PC-9 (cell line): ENCODE results near the gene LRRC74A. TPM values are rescaled to one million over a fixed set of nuclear protein-coding genes. Genes with fewer than 3 reads are reported as not detected.
A peak's percentile ranks its signal among the peaks of the same experiment; 100 is the strongest.

Source experiments
- BruUV-seq: library from RNA; stranded (reverse); fragments of 400-500 nt; replicated peaks from 2 replicates; lab custom pipeline; 2021; lab: Mats Ljungman, UMichigan
- CTCF ChIA-PET: fragments of 300-600 bp; sonication (Branson Sonifier 250); formaldehyde crosslinking; loops from one replicate; lab custom pipeline; 2022; ENCODE audit warnings: antibody characterized with exemption; lab: Charles Lee
- POLR2A ChIA-PET: fragments of 300-600 bp; sonication (Branson Sonifier 250); formaldehyde crosslinking; loops from one replicate; lab custom pipeline; 2022; ENCODE audit warnings: antibody characterized with exemption; ENCODE audit not compliant: unreplicated experiment; lab: Charles Lee
- DNase-seq, 2 experiments: peaks; one replicate each; pipeline versions ENCODE4 v3.0.0 to v3.0.0-alpha.2; 2015 to 2022; ENCODE audit warnings: mixed read lengths in 1 of 2
- H2AFZ ChIP-seq: fragments of 200-600 bp; sonication (generic); 2 replicates; pipeline ENCODE4 v1.8.1; 2017; ENCODE audit warnings: antibody characterized with exemption
- H3F3A ChIP-seq: fragments of 200-600 bp; sonication (generic); 2 replicates; pipeline ENCODE4 v1.8.1; 2017; ENCODE audit warnings: antibody characterized with exemption, mild to moderate bottlenecking, low read depth; ENCODE audit not compliant: insufficient read depth
- H3K27ac ChIP-seq: fragments of 200-600 bp; sonication (generic); 2 replicates; pipeline ENCODE4 v1.6.1; 2016; ENCODE audit warnings: mixed run types
- H3K27me3 ChIP-seq: fragments of 200-600 bp; sonication (generic); 2 replicates; pipeline ENCODE4 v1.6.1; 2016; ENCODE audit warnings: low read depth, mixed run types; ENCODE audit not compliant: insufficient read depth
- H3K36me3 ChIP-seq: fragments of 200-600 bp; sonication (generic); 2 replicates; pipeline ENCODE4 v1.6.1; 2016; ENCODE audit warnings: low read depth, mixed run types
- H3K4me1 ChIP-seq: fragments of 200-600 bp; sonication (generic); replicated peaks from 2 replicates; pipeline ENCODE4 v1.6.1; 2016; ENCODE audit warnings: mixed run types; ENCODE audit not compliant: insufficient read depth
- H3K4me2 ChIP-seq: fragments of 200-600 bp; sonication (generic); 2 replicates; pipeline ENCODE4 v1.6.1; 2017; ENCODE audit warnings: mixed run types
- H3K4me3 ChIP-seq: fragments of 200-600 bp; sonication (generic); 2 replicates; pipeline ENCODE4 v1.6.1; 2016; ENCODE audit warnings: mixed run types
- H3K79me2 ChIP-seq: fragments of 200-600 bp; sonication (generic); 2 replicates; pipeline ENCODE4 v1.6.1; 2017; ENCODE audit warnings: low read depth, mixed run types
- H3K9me2 ChIP-seq: fragments of 200-600 bp; sonication (generic); 2 replicates; pipeline ENCODE4 v1.8.1; 2017; ENCODE audit warnings: mild to moderate bottlenecking; ENCODE audit not compliant: insufficient read depth
- H3K9me3 ChIP-seq: fragments of 200-600 bp; sonication (generic); 2 replicates; pipeline ENCODE4 v1.8.1; 2016; ENCODE audit warnings: low read depth; ENCODE audit not compliant: insufficient read depth
- H4K20me1 ChIP-seq: fragments of 200-600 bp; sonication (generic); 2 replicates; pipeline ENCODE4 v1.8.1; 2017; ENCODE audit not compliant: insufficient read depth
- EZH2 ChIP-seq: fragments of 200-600 bp; sonication (generic); IDR thresholded peaks from 2 replicates; pipeline ENCODE4 v1.8.0; 2017; ENCODE audit warnings: antibody characterized with exemption, low read depth
- intact Hi-C: fragments of 100-400 bp; cut with micrococcal nuclease; formaldehyde crosslinking; loops from one replicate; pipeline ENCODE4 v1.10.0; 2022; ENCODE audit not compliant: unreplicated experiment
- total RNA-seq: library from RNA; stranded (reverse); gene quantifications from 2 replicates; pipeline ENCODE4 v1.2.3, GENCODE V29; 2021
- TF ChIP-seq, protein P1 (sequence below): fragments of 200-600 bp; sonication (generic); conservative IDR thresholded peaks from 2 replicates; pipeline ENCODE4 v1.6.1; 2017; ENCODE audit warnings: mixed run types, antibody characterized with exemption, mild to moderate bottlenecking, moderate library complexity

Gene LRRC74A
- total RNA-seq, 1 experiment from 2014 or later = not detected

DNA sequence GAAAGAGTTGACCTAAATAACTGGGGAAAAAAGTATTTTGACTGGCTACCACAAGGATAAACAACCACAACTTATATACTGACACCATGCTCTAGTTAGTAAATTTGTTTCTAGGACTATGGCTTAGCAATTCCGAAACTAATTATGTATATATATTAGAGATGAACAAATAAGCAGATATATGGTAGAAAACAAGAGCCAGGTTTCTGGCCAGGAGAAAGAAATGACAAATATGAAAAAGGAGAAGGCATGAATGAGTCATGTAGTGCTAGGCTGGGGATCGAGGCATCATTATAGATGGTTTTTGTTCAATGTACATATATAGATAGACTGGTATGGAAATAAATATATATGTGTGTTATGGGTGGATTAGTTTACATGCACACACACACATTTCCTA lies 5.5 kb upstream of the LRRC74A start:
- no peak for DNase-seq
- intact Hi-C loops = no loop called here
- Histone ChIP-seq H4K20me1 (no peaks in the 10 kb centered on the region), H3K79me2 (no peaks in the 10 kb centered on the region), H3K9me2 (no peaks in the 10 kb centered on the region), H3K4me2 (no peak overlapping the region), H2AFZ (no peak overlapping the region), H3F3A (no peaks in the 10 kb centered on the region), H3K36me3 (no peaks in the 10 kb centered on the region), H3K4me1 (no peaks in the 10 kb centered on the region), H3K4me3 (no peak overlapping the region), H3K9me3 (no peaks in the 10 kb centered on the region), H3K27ac (no peak overlapping the region), H3K27me3 (peaks cover 84% of the 10 kb centered on the region)
- ChIA-PET CTCF (no interaction called here), POLR2A (interaction anchor here (0.7 kb wide), 1 partner anchor 886 kb away, joined by 5 read pairs; no protein-coding TSS in a partner anchor)
- BruUV-seq = no TSS peak
- TF ChIP-seq, protein P1, sequence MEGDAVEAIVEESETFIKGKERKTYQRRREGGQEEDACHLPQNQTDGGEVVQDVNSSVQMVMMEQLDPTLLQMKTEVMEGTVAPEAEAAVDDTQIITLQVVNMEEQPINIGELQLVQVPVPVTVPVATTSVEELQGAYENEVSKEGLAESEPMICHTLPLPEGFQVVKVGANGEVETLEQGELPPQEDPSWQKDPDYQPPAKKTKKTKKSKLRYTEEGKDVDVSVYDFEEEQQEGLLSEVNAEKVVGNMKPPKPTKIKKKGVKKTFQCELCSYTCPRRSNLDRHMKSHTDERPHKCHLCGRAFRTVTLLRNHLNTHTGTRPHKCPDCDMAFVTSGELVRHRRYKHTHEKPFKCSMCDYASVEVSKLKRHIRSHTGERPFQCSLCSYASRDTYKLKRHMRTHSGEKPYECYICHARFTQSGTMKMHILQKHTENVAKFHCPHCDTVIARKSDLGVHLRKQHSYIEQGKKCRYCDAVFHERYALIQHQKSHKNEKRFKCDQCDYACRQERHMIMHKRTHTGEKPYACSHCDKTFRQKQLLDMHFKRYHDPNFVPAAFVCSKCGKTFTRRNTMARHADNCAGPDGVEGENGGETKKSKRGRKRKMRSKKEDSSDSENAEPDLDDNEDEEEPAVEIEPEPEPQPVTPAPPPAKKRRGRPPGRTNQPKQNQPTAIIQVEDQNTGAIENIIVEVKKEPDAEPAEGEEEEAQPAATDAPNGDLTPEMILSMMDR = no peak
- TF ChIP-seq EZH2 = no peak

- Histone ChIP-seq H3F3A (no peaks in the 10 kb centered on the region), H2AFZ (no peak overlapping the region), H3K4me1 (no peaks in the 10 kb centered on the region), H3K79me2 (no peaks in the 10 kb centered on the region), H3K4me3 (no peak overlapping the region), H3K4me2 (peak overlapping the region; percentile 2; the same call in 1 of the 2 replicates), H3K9me3 (0 out of 2 replicates have a peak, but pooled peaks cover 5% of the 10 kb centered on the region), H3K27me3 (peaks cover 96% of the 10 kb centered on the region), H3K27ac (no peak overlapping the region), H3K9me2 (no peaks in the 10 kb centered on the region), H4K20me1 (no peaks in the 10 kb centered on the region), H3K36me3 (no peaks in the 10 kb centered on the region)
- ChIA-PET CTCF (interaction anchor here (0.5 kb wide), 1 partner anchor 395 kb away, joined by 6 read pairs; no protein-coding TSS in a partner anchor), POLR2A (no interaction called here)
- no TSS peak for BruUV-seq
- no peak for DNase-seq
- TF ChIP-seq EZH2 = no peak
- TF ChIP-seq, protein P1 = no peak
- intact Hi-C loops = no loop called here
These were observed 1.6 kb downstream of the LRRC74A start for GRCh38 chr14:76827696-76828296.

DNA sequence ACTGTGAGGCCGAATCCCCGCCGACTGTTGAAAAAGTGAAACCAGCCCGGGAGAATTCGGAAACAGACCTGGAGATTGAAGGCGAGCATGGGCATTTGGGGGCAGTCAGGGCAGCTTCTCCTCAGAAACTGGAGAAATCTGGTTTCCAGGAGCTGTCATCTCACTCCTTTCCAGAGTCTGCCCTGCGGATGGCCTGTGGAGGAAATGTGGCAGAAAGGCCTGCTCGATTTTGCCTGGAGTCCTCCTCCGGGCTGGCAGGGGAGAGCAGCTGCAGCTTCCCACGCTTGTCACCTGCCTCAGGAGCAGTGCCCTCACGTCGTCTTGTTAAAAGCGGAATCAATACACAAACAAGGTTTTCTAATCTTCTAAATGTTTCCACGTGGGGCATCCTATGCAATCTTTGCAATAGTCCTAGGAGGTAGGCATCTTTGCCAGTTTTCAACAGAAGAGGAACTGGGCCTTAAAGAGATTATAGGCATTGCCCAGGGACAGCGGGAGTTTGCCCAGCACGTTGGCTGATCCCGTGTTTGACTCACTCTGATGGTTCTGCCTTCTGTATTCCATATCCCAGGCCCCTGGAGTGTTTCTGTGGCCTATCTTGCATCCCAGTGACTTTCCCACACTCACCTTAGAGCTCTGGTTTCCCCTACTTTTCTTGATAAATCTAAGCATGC lies 2.3 kb downstream of the LRRC74A start:
- H4K20me1 ChIP-seq = no peaks in the 10 kb centered on the region
- BruUV-seq = no TSS peak
- DNase-seq = no peak
- H3K9me2 ChIP-seq = no peaks in the 10 kb centered on the region
- H3K4me1 ChIP-seq = no peaks in the 10 kb centered on the region
- intact Hi-C loops = no loop called here
- no peaks in the 10 kb centered on the region for H3F3A ChIP-seq
- no peak overlapping the region for H3K27ac ChIP-seq
- H3K36me3 ChIP-seq = no peaks in the 10 kb centered on the region
- TF ChIP-seq, protein P1 = no peak
- no peak for TF ChIP-seq EZH2
- H3K4me3 ChIP-seq = no peak overlapping the region
- ChIA-PET CTCF (interaction anchor here (0.5 kb wide), 1 partner anchor 396 kb away, joined by 6 read pairs; no protein-coding TSS in a partner anchor), POLR2A (no interaction called here)
- H3K9me3 ChIP-seq = 0 out of 2 replicates have a peak, but pooled peaks cover 5% of the 10 kb centered on the region
- peaks cover 97% of the 10 kb centered on the region for H3K27me3 ChIP-seq
- peak overlapping the region; percentile 2; the same call in 1 of the 2 replicates for H3K4me2 ChIP-seq
- H3K79me2 ChIP-seq = no peaks in the 10 kb centered on the region
- 0 out of 2 replicates have a peak overlapping the region, but pooled peaks have one; percentile 4 for H2AFZ ChIP-seq
